ENCODE measurements around the gene TRMT2A. TPM values are rescaled to one million over a fixed set of nuclear protein-coding genes. Genes with fewer than 3 reads are reported as not detected.

Gene TRMT2A
- polyA plus RNA-seq, 1 donor (not counting 4 experiments of a cell fraction or from before 2014, with no cell fraction given): 18.3 TPM

DNA sequence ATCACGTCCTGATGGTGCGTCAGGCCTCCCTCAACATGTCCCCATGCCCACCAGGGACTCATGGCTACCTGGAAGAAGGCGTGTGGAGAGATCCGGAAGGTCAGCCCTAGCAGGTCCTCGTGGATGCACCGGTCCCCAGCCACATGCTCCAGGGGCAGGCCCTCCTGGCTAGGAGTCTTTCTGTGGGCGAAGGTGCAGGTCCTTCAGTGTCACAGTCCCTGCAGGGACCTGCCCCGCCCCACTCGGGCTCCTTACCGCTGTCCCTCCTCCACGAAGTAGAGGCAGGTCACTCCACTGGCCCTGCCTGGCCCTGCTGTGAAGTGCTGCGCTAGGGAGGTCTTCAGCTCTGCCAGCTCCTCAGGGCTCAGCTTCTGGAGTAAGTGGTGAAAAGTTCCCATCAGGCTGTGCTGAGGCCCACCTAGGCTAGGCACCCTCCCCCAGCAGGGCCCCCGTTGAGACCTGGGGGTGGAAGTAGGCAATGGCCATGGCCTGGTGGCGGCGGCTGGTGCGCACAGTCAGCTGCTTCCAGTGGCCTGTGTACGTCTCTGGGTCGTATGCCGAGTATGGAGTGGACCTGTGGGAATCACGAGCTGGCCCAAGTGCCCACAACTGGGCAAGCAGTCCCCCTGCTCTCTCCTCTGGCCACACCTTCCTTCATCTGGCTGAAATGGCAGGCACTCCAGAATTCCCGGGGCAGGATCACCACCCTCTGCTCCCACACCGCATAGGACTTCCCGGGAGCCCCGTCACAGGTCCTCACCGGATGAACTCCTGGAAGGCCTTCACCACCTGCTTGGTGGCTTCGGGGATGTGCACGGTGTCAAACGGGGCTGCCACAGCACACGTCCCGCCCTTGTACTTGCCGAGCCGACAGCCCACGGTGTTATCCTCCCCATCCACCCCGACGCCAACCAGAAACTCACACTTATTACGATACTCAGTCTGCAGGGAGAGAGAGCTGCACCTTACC is 2.2 kb downstream of the TRMT2A start:
- no peak overlapping the region for H3K4me2 ChIP-seq (ENCODE audit: control insufficient read depth, extremely low read depth, insufficient read depth, low read depth, low read length)
- no peak overlapping the region for H3K9ac ChIP-seq (ENCODE audit: control insufficient read depth, extremely low read depth, insufficient read depth, low read length)

DNA sequence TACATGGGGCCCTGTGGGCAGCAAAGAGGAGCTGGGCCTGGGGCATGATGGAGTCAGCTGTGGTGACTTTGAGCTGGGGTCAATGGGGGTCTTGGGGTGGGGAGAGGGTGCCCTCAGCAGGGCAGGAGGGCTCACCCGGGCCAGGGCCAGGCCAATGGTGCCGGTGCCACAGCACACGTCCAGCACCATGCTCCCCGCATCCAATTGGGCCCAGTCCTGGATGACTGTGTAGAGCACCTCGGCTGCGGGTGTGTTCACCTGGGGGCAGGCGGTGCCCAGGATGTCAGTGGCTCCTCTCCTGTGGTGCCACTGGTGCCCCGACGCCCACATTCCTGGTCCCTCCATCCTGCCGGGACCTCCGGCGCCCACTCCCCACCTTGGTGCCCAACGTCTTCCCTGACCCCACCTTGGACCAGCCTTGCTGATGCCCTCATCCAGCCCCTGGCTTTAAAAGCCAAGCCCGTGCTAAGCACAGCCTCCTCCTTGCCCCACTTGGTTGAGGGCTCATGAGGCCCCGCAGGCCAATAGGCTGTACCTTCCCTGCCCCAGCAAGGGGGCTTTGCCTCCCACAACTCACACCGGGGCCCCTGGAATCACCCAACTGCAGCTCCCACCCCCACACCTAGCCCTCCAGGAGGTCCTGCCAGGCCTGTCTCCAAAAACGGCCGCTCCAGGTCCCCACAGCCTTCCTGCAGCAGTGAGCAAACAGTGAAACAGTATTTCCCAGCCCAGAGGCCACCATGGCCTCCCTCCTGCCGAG is 3.3 kb downstream of the TRMT2A start:
- Histone ChIP-seq H3K27ac (ENCODE audit: control insufficient read depth, insufficient read depth, low read length) (no peak overlapping the region), H3K36me3 (ENCODE audit: control insufficient read depth in 2 of 2, extremely low read depth in 1 of 2, insufficient read depth in 2 of 2, low read length in 2 of 2) (peaks cover 32 to 36% of the 10 kb centered on the region in 2 experiments), H3K27me3 (ENCODE audit: control insufficient read depth, extremely low read depth, insufficient read depth, low read length) (no peaks in the 10 kb centered on the region), H3K4me2 (ENCODE audit: control insufficient read depth, extremely low read depth, insufficient read depth, low read depth, low read length) (no peak overlapping the region), H3K9ac (ENCODE audit: control insufficient read depth, extremely low read depth, insufficient read depth, low read length) (no peak overlapping the region), H3K9me1 (ENCODE audit: control insufficient read depth, extremely low read depth, insufficient read depth, low read length) (no peaks in the 10 kb centered on the region), H2AFZ (ENCODE audit: control insufficient read depth, low read length) (no peak overlapping the region), H3K79me2 (ENCODE audit: control insufficient read depth, insufficient read depth, low read length) (peaks cover 45% of the 10 kb centered on the region), H3K4me3 (ENCODE audit: control insufficient read depth in 2 of 3, extremely low read depth in 1 of 3, insufficient read depth in 2 of 3, low read depth in 1 of 3, low read length in 3 of 3) (no peak overlapping the region), H3K9me3 (ENCODE audit: control insufficient read depth, low read depth, low read length) (no peaks in the 10 kb centered on the region), H4K20me1 (ENCODE audit: control insufficient read depth, extremely low read depth, insufficient read depth, low read length) (no peaks in the 10 kb centered on the region), H3K4me1 (ENCODE audit: control insufficient read depth, extremely low read depth, insufficient read depth, low read length) (peaks cover 12% of the 10 kb centered on the region)
- DNase-seq (ENCODE audit: low read depth, low spot score) (no peak), FAIRE-seq (no peak)
- dilution Hi-C loops (cut with MboI; ENCODE audit: extremely low pct_ligation_motif_present, low sequenced_read_pairs): no loop called here
- TF ChIP-seq, protein P1, sequence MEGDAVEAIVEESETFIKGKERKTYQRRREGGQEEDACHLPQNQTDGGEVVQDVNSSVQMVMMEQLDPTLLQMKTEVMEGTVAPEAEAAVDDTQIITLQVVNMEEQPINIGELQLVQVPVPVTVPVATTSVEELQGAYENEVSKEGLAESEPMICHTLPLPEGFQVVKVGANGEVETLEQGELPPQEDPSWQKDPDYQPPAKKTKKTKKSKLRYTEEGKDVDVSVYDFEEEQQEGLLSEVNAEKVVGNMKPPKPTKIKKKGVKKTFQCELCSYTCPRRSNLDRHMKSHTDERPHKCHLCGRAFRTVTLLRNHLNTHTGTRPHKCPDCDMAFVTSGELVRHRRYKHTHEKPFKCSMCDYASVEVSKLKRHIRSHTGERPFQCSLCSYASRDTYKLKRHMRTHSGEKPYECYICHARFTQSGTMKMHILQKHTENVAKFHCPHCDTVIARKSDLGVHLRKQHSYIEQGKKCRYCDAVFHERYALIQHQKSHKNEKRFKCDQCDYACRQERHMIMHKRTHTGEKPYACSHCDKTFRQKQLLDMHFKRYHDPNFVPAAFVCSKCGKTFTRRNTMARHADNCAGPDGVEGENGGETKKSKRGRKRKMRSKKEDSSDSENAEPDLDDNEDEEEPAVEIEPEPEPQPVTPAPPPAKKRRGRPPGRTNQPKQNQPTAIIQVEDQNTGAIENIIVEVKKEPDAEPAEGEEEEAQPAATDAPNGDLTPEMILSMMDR (optimal IDR thresholded peaks at IDR 0.05 in 1 of 3, IDR thresholded peaks at IDR 0.05 in 1 of 3, conservative IDR thresholded peaks at IDR 0.05 in 1 of 3; ENCODE audit: extremely low read depth in 1 of 3, insufficient read depth in 2 of 3, low read length in 3 of 3): no peak
- no peak for TF ChIP-seq EZH2 (IDR thresholded peaks at IDR 0.05; ENCODE audit: low read length)

More for the DNA sequence above, 2.2 kb downstream of the TRMT2A start:
- dilution Hi-C loops (cut with MboI; ENCODE audit: extremely low pct_ligation_motif_present, low sequenced_read_pairs): no loop called here
- H3K9me1 ChIP-seq (ENCODE audit: control insufficient read depth, extremely low read depth, insufficient read depth, low read length): no peaks in the 10 kb centered on the region
- no peaks in the 10 kb centered on the region for H3K9me3 ChIP-seq (ENCODE audit: control insufficient read depth, low read depth, low read length)
- no peaks in the 10 kb centered on the region for H3K27me3 ChIP-seq (ENCODE audit: control insufficient read depth, extremely low read depth, insufficient read depth, low read length)
- peaks cover 55% of the 10 kb centered on the region for H3K79me2 ChIP-seq (ENCODE audit: control insufficient read depth, insufficient read depth, low read length)
- no peak overlapping the region for H2AFZ ChIP-seq (ENCODE audit: control insufficient read depth, low read length)
- no peak overlapping the region for H3K4me3 ChIP-seq (ENCODE audit: control insufficient read depth in 2 of 3, extremely low read depth in 1 of 3, insufficient read depth in 2 of 3, low read depth in 1 of 3, low read length in 3 of 3)
- H4K20me1 ChIP-seq (ENCODE audit: control insufficient read depth, extremely low read depth, insufficient read depth, low read length): no peaks in the 10 kb centered on the region
- peaks cover 29 to 39% of the 10 kb centered on the region in 2 experiments for H3K36me3 ChIP-seq (ENCODE audit: control insufficient read depth in 2 of 2, extremely low read depth in 1 of 2, insufficient read depth in 2 of 2, low read length in 2 of 2)
- H3K27ac ChIP-seq (ENCODE audit: control insufficient read depth, insufficient read depth, low read length): no peak overlapping the region
- no peak for TF ChIP-seq EZH2 (IDR thresholded peaks at IDR 0.05; ENCODE audit: low read length)
- TF ChIP-seq, protein P1 (optimal IDR thresholded peaks at IDR 0.05 in 1 of 3, IDR thresholded peaks at IDR 0.05 in 1 of 3, conservative IDR thresholded peaks at IDR 0.05 in 1 of 3; ENCODE audit: extremely low read depth in 1 of 3, insufficient read depth in 2 of 3, low read length in 3 of 3): no peak
- peaks cover 16% of the 10 kb centered on the region for H3K4me1 ChIP-seq (ENCODE audit: control insufficient read depth, extremely low read depth, insufficient read depth, low read length)
- no peak for DNase-seq (ENCODE audit: low read depth, low spot score)
- no peak for FAIRE-seq

Data from keratinocyte (primary cell).